Fibroblast of villous mesenchyme (primary cell): ENCODE measurements around the gene ZNF330. TPM values are rescaled to one million over a fixed set of nuclear protein-coding genes. Genes with fewer than 3 reads are reported as not detected.

Experiments used
- DNase-seq: peaks from one replicate; pipeline ENCODE4 v3.0.0-alpha.2; 2010; ENCODE audit warnings: low read depth
- H3K4me3 ChIP-seq: 2 replicates; pipeline ENCODE4 v1.5.1; 2011; ENCODE audit warnings: low read depth, mild to moderate bottlenecking, low read length
- CTCF ChIP-seq: IDR thresholded peaks from 2 replicates; pipeline ENCODE4 v1.5.1; 2012; ENCODE audit warnings: low read depth, mild to moderate bottlenecking, low read length; ENCODE audit not compliant: insufficient read depth
- total RNA-seq: library from RNA; depleted of rRNA; stranded (reverse); fragments of >200 nt; gene quantifications from 2 replicates; pipeline ENCODE4 v1.2.3, GENCODE V29; 2012

Gene ZNF330
- total RNA-seq, 1 donor, result 24.6 TPM

DNA sequence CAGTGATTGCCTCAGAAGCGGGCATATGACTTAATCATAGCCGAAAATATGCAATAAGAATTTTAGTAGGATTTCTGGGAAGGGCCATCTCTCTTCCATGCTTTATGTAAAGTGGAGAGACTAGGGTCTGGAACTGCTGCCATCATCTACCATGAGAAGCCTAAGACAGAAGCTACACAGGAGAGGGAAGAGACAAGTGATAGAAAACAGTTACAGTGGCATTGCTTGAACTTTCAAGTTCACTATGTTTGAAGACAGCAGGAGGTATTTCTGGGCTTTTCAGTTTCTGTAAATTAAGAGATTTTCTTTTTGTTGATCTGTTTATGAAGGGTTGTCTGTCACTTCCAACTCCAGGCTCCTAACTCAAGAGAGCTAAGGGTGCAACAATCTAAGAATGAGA is 62.5 kb downstream of the ZNF330 start:
- TF ChIP-seq CTCF, result no peak
- H3K4me3 ChIP-seq, result no peak overlapping the region
- no peak for DNase-seq

DNA sequence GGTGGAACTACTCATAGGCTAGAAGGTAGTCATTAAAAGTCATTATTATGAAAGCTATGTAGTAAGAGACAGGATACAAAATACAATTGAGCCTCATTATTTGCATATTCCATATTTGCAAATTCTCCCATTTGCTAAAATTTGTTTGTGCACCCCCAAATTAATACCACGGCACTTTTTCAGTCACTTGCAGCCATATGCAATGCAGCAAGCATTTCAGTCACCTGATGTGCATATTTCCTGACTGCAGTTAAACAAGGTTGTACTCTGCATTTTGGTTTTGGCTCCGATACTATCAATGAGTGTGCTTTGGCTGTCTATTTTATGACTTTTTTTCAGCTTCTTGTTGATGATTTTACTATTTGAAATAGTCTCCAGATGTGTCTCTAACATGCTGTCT is 62.9 kb downstream of the ZNF330 start:
- no peak for TF ChIP-seq CTCF
- no peak overlapping the region for H3K4me3 ChIP-seq
- DNase-seq, result no peak

Other genes with a start within 250 kb of the ZNF330 start
- gene RNF150, start 87.4 kb upstream of the ZNF330 start, total RNA-seq, result 12.2 and 16.4 TPM in 2 replicates